HG03196 (cell line): ENCODE results near the gene SPRR2B.
"Not testable (repeated sequence)": the region's sequence is repeated elsewhere in the genome, so short reads cannot be mapped to it uniquely, and the experiment has no call there.

ENCODE experiments used
- ATAC-seq: cut with Tn5 transposase; IDR thresholded peaks from one replicate; pipeline ENCODE4 v1.9.1; 2021; ENCODE audit not compliant: unreplicated experiment

SPRR2B gene

DNA sequence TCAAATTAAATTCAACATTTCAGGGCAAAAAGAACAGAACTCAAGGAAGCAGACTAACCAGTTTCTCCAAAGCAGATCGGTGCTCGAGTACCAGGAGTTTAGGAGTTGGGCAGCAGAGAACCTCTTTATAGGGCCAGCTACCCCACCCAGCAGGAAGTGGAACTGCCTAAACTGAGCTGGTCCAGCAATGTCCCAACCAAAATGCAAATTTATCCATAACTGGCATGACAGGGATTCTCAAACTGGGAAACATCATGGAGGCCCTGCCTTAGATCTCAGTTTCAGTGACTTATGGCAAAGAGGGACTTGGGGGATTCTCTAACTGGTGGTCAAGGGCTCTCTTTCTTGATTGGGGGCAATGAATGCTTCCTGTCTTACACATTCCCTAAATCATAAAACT lies at the start of gene SPRR2B:
SPRR2B (minus strand) TSS at position 101 of the 400 bp plus-strand sequence. CDS start 772 bp downstream, outside the sequence.
- no peak for ATAC-seq

DNA sequence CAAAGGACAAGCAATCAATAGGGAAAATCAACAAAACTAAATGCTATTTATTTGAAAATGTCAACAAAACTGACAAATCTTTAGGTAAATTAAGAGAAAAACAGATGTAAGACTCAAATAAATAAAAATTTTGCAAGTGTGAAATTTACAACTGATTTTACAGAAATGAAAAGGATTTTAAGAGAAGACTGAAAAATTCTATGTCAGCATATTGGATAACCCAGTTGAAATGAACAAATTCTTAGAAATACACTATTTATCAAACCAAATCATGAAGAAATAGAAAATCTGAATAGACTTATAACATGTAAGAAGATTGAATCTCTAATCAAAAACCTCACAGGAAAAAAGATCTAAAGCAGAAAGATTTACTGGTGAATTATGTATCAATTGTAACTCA lies 49.5 kb upstream of the SPRR2B start:
- ATAC-seq, result no peak

- no peak for ATAC-seq
Observed at GRCh38 chr1:153119491-153119971, 48.1 kb upstream of the SPRR2B start.

- ATAC-seq, result not testable (repeated sequence)
Observed at GRCh38 chr1:153115264-153115663, 43.9 kb upstream of the SPRR2B start.

DNA sequence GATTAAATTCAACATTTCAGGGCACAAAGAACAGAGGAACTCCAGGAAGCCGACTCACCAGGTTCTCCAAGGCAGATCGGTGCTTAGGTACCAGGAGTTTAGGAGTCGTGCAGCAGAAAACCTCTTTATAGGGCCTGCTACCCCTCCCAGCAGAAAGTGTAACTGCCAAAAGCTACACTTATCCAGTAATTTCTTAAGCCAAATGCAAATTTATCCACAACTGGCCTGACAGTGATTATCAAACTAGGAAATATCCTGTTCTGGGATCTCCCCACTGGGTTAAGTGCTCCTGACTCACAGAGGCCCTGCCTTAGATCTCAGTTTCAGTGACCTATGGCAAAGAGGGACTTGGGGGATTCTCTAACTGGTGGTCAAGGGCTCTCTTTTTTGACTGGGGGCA lies 42.0 kb upstream of the SPRR2B start, which contains the start of gene SPRR2F:
SPRR2F (minus strand) TSS at position 101 of the 400 bp plus-strand sequence. CDS start 783 bp downstream, outside the sequence.
- no peak for ATAC-seq

DNA sequence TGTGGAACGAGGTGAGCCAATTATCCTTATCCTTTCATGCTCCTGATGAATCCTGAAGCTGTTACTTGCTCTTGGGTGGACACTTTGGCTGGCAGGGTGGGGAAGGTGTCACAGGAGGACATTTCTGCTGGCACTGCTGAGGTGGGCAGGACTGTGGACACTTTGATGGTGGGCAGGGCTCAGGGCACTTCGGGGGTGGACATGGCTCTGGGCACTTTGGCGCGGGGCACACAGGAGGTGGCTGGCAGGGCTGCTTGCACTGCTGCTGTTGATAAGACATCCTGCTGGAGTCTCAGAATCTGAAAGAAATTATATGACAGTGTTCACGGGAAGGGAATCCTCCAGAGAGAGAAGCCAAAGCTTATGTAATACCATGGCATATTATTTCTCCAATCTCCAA lies 41.0 kb upstream of the SPRR2B start:
- not testable (repeated sequence) for ATAC-seq

- no peak for ATAC-seq
Observed at GRCh38 chr1:153100245-153100644, 28.8 kb upstream of the SPRR2B start.

GRCh38 chr1:153099461-153100045 lies 28.1 kb upstream of the SPRR2B start:
- no peak for ATAC-seq

DNA sequence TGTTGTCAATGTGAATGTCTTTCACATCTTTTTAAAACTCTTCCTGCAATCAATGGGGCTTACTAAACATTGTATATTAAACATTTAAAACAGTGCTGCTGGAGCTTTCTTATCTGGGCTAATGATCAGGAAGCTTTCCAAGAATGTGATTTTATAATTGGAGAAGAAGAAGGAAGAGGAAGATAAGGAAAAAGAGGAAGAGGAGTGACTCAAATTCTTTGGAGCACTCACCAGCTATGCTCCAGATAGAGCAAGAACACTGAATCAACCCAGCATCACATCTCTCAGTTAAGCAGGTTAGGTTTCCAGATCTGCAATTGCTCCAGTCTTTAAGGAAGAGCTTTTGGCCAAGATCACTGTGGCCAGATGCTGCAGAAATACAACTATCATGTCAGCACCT lies 24.4 kb upstream of the SPRR2B start:
- no peak for ATAC-seq

DNA sequence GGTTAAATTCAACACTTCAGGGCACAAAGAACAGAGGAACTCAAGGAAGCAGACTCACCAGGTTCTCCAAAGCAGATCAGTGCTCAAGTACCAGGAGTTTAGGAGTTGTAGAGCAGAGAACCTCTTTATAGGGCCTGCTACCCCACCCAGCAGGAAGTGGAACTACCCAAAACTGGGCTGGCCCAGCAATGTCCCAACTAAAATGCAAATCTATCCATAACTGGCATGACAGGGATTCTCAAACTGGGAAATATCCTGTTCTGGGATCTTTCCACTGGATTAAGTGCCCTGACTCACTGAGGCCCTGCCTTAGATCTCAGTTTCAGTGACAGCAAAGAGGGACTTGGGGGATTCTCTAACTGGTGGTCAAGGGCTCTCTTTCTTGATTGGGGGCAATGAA lies 23.0 kb upstream of the SPRR2B start, which contains the start of gene SPRR2E:
SPRR2E (minus strand) TSS at position 101 of the 400 bp plus-strand sequence. CDS start 775 bp downstream, outside the sequence.
- ATAC-seq, result no peak

DNA sequence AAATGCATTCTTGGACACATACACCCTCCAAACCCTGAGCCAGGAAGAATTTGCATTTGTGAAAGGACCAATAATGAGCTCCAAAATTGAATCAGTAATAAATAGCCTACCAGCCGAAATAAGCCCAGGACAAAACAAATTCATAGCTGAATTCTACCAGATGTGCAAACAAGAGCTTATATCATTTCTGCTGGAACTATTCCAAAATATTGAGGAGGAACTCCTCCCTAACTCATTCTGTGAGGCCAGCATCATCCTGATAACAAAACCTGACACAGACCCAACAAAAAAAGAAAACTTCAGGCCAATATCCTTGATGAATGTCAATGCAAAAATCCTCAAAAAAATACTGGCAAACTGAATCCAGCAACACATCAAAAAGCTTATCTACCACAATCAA lies 16.2 kb upstream of the SPRR2B start:
- ATAC-seq, result no peak

DNA sequence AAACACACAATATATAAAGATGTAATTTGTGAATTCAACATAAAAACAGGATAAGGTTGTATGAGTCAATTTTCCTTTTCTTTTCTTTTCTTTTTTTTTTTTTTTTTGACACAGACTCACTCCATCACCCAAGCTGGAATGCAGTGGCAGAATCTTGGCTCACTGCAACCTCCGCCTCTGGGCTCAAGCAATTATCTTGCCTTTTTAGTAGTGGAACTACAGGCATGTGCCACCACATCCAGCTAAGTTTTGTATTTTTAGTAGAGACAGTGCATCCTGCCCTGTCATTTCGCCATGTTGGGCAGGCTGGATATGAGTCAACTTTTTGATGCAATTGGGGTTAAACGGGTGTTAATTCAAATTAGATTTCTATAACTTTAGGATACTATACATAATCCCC lies 10.3 kb upstream of the SPRR2B start:
- no peak for ATAC-seq

- ATAC-seq, result no peak
Observed at GRCh38 chr1:153072806-153073726, 1.7 kb upstream of the SPRR2B start.

DNA sequence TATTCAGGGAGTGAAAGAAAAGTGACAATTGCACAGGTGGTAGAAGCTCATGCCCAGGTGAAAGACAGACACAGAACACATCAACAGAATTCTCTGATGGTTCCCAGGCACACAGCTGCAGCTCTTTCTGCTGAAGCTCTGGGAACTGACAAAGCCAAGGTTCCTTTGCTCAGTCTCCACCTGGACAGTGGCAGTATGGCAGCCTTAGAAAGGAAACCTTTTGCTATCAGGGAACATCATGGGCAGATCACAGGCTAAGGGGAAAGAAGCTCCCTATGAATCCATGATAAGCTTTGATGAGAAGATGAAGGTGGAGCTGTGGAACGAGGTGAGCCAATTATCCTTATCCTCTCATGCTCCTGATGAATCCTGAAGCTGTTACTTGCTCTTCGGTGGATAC lies 1.2 kb downstream of the SPRR2B start:
- no peak for ATAC-seq

DNA sequence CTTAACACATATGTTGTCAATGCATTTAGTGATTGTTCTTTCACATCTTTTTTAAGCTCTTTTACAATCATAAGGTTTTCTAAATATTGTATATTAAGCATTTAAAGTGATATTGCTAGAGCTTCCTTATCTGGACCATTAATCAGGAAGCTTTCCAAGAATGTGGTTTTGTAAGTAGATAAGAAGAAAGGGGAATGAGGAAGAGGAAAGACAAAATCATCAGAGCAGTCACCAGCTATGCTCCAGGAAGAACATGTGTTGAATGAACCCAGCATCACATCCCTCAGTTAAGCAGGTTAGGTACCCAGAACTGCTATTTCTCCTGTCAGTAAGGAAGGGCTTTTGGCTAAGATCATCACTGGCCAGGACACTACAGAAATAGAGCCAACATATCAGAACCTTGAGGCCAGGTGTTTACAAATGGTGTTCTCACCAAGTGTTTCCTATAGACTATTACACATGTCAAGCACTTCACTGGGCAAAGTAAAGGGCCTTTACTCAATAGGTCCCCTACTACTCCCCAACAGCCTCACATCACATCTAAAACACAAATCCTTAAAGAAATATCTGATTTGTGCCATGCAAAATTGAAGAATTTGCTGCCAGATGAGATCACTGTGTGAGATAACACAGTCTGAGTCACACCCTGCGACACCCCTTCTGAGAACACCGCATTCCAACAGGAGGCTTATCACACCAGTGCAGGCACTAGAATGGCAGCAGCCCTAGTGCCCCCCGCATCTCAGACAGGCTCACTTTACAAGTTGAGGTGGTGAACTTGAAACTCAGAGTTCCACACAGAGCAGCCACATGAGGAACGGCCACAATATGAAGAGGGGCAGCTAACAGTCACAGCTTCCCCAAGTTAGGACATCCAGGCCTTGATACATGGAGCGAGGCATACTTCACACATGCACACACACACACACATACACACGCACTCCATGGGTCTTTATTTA lies 12.3 kb downstream of the SPRR2B start:
- no peak for ATAC-seq

- no peak for ATAC-seq
Observed at GRCh38 chr1:153058154-153058553, 13.3 kb downstream of the SPRR2B start.

DNA sequence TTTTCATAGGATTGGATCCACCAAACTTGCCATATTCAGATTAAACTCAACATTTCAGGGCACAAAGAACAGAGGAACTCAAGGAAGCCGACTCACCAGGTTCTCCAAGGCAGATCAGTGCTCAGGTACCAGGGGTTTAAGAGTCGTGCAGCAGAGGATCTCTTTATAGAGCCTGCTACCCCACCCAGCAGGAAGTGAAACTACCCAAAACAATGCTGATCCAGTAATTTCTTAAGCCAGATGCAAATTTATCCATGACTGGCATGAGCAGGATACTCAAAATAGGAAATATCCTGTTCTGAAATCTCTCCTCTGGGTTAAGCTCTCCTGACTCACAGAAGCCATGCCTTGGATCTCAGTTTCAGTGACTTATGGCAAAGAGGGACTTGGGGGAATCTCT lies 14.0 kb downstream of the SPRR2B start, which contains the start of gene SPRR2A:
SPRR2A (minus strand) TSS at position 138 of the 400 bp plus-strand sequence. CDS start 777 bp downstream, outside the sequence.
- no peak for ATAC-seq

DNA sequence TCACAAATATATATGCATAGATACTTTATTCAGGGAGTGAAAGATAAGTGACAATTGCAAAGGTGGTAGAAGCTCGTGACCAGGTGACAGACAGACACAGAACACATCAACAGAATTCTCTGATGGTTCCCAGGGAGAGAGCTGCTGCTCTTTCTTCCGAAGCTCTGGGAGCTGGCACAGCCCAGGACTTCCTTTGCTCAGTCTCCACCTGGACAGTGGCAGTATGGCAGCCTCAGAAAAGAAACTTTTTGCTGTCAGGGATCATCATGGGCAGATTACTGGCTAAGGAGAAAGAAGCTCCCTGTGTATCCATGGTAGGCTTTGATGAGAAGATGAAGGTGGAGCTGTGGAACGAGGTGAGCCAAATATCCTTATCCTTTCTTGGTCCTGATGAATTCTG lies 15.3 kb downstream of the SPRR2B start:
- ATAC-seq, result not testable (repeated sequence)

DNA sequence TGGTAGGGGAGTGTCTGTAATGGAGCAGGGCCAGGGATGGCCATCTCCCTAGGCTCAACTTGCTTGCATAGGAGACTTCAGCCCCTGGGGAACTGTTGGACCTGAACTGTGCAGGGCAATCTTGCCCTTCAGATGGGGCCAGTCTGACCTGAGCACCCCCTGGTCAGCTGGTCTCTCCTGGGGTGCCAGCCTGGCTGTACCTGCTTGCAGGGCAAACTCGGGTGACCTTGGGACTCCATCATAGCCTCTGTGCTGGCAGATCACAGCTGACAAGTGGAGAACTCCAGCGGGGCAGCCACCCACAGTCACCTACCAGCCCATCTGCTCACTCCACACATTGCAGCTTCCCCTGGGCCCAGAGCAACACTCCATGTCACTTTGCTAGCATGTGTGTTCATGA lies 22.2 kb downstream of the SPRR2B start:
- ATAC-seq, result no peak

DNA sequence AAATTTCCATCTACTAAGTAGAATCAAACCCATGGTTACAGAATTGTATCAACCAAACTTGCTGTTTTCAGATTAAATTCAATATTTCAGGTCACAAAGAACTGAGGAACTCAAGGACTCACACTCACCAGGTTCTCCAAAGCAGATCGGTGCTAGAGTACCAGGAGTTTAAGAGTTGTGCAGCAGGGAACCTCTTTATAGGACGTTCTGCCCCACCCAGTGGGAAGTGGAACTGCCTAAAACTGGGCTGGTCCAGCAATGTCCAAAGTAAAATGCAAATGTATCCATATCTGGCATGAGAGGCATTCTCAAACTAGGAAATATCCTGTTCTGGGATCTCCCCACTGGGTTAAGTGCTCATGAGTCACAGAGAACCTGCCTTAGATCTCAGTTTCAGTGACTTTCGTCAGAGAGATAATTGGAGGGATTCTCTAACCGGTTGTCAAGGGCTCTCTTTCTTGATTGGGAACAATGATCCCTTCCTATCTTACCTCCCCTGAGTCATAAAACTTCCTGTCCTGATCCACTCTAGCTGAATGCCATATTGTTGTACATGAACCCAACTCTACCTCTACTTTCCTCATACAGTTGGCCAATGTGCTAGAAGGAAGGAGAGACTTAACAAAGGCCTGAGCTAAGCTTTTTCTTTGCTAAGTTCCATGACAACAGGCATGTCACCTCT lies 30.3 kb downstream of the SPRR2B start, which contains the start of gene SPRR2D:
SPRR2D (minus strand) TSS at position 171 of the 682 bp plus-strand sequence. CDS start 774 bp downstream, outside the sequence.
- ATAC-seq, result no peak
